ENCODE results near the gene GTSE1.

- no peak for TF ChIP-seq CTCF (IDR thresholded peaks at IDR 0.05)
- no peak for TF ChIP-seq EZH2 (IDR thresholded peaks at IDR 0.05; ENCODE audit: borderline replicate concordance, insufficient read depth, low read depth, low read length, poor library complexity, severe bottlenecking)
Measured at GRCh38 chr22:46278656-46279645, 17.7 kb upstream of the GTSE1 start.

Measured in B cell (primary cell).